Suppressor macrophage (primary cell): Measurements from ENCODE around the gene HOXA11.

Source experiments
- DNase-seq, 4 experiments: peaks; one replicate each; pipeline ENCODE4 v3.0.0-alpha.2; 2020 to 2022

The HOXA11 gene

DNA sequence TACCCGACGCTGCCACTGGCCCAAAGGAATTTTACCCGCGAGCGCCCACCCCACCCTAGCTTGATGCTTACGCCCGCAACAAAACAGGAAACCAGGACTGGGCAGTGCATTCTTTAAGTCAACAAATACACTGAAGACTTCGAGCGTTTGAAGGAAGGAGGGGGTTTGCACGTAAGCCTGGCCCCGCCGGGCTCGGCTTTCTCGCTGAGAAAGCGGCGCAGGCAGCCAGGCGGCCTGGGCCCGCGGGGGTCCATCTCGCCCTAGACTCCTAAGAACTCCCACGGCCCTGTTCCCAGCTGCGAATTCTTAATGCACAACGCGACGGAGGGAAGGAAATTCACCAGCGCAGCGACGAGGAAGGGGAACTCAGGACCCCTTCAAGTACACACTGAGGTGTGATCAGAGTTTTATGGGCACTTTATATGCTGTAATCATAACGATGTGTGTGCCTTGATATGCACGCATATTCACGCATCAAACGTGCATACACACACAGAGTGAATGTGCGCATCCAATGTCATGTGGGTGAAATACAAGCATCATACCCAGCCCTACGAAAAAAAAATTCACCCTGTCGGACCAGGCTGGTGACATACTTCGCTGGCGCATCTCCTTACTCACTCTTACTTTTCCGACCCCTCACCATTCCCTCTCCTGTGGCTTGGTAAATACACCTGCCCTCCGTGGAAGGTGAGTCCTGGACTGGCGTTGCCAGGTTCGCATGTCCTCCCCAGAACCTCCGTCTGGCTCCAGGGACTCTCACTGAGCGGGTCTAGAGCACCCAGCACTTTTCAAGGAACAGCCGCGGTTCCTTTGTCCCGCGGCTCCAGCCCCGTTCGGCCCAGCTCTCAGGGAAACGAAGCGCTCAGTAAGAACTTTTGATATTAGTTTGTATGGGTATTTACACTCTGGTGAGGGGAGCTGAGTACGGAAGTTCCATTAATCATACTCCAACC, 20.6 kb upstream of the HOXA11 start:
- DNase-seq = peak in 1 of 4 experiments; percentile 37

DNA sequence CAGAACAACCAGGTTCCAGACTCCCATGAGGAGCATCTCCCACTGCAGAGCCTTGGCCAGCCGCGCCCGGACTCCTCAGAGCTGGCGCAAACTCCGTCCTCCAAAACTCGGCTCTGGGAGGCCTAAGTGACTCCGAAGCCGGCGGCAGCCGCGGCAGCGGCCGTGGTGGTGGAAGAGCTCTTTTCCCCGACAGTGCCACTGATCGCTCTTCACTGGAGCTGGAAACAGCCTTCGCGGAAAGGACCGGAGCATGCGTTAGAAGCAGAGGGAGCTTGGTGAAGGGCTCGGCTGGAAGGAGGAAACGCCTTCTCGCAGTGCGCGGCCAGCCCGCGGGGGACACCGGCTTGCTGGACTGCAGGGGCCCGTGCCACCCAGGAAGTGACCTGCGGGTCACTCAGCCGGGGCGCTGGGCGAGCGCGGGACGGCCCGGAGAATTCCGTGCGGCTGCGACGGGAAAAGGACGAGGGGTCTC, 19.9 kb upstream of the HOXA11 start:
- peak in 1 of 4 experiments; percentile 50 for DNase-seq

DNA sequence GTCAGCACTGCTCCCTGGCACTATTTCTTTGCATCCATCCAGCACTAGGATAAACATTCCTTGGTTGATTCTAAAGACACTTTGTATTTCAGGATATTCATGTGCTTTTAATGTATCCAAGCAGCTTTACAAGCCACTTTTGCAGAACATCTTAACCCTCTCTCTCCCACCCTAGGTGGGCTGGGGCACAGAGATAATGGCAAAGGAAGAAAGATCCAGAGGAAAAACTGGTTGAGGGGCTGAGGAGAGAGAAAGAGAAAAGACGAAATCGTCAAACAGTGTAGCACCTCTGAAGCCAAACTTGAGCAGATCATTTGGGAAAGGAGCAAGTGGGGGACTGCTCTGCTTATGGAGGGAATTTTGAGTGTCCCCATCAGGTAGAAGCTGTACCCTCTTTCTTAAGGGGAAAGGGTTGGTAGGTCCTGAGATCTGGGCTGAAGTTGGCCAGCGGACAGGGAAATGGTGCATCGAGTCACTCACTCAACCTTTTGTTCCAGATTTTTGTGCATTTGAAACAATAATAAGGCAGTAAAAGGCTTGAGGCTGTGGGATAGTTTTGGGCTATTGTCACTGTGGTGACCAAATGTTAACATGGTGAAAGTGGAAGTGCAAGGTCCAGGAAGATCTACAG, 19.0 kb upstream of the HOXA11 start:
- no peak for DNase-seq

DNA sequence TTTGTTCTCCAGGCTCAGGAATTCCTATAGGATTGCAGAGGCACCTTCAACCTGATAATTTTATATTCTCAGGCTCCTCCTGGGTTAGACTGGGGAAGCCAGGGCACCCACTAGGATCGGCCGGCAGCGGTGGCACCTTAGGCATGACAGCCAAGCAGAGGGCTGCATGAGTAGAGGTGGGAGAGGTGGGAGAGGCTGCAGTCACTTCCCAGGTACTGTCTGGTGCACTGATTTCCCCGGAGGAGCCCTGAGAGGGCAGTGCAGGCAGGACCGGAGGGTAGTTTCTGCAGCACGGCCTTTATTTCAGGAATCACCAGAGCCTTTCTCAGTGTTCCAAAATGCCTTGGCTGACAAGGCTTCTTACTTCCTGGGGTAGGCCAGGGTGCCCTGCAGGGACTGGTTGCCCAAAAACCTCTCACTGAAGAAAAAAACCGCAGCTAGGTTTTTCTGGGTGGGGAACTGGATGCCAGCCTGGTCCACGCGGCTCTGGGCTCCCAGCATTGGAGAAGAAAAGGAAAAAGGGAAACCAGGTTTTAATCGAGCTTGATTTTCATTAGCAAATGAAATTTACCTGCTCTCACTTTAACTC, 18.4 kb upstream of the HOXA11 start:
- no peak for DNase-seq

DNA sequence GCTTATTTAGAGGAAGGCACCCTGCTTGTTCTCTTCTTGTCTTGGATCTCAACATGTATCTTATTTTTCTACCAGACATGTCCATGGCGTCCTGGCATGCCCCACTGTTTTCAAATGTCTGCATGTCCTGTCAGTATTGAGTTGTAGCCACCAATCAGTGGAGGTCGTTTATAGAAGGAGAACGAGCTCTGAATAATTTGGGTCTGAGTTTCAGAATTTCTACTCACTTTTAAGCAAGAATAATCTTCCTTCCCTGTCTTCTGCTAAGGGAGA, 17.8 kb upstream of the HOXA11 start:
- DNase-seq = no peak

DNA sequence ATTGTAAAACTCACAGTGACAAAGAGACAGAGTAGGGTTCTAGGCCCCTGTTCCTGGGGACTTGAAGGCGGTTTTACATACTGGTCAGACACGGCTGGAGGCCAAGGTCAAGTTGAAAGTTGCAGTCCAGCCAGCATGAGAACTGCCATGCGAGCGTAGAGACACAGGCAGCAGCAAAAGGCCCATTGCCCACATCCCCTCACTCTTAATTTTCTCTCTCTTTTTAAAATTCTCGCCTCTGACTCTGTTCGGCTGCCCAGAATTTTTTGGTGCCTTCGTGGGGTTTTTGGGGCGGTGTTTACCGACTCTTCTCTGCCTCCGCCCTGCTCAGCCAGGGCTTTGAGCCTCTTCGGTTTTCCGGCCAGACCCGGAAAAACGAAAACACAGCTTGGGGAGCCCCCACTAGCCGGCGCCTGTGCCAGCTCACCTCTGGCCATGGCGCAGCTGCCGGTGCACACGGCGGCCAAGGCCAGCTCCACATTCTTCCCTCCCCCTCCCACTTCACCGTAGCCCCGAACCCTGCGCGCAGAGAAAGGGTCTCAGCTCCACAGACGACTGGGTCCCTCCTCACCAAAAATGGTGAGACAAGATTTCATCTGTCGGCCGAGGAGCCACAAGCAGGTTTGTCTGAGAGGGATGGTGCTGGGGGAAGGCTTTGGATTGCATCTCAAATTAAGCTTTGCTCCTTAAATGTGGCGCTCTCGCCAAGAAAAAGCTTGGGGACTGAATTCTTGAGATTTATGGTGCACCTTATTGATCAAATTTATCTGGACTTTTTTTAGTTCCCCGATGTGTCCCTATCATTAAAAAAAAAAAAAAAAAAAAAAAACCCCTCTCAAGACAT, 17.2 kb upstream of the HOXA11 start:
- DNase-seq = no peak

DNA sequence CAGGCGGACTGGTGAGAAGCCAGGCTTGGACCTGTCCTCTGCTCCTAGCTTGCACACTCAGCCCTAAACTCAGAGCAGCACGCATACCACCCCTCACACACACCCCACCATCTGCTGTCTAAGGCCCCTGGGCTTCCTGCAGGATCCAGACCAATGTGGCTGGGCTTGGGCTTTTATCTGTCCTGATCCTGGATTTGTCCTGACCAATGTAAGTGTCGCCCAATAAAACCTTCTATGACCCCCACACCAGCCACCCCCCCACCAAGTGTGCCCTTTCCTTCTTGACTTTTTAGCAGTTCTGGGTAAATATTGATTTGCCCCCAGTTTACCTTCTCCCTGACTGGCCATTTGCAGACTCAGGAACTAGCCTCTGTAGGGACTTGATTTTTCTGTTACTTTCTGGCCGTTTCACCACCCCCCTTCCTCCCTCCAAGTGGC, 16.6 kb upstream of the HOXA11 start:
- DNase-seq = no peak

DNA sequence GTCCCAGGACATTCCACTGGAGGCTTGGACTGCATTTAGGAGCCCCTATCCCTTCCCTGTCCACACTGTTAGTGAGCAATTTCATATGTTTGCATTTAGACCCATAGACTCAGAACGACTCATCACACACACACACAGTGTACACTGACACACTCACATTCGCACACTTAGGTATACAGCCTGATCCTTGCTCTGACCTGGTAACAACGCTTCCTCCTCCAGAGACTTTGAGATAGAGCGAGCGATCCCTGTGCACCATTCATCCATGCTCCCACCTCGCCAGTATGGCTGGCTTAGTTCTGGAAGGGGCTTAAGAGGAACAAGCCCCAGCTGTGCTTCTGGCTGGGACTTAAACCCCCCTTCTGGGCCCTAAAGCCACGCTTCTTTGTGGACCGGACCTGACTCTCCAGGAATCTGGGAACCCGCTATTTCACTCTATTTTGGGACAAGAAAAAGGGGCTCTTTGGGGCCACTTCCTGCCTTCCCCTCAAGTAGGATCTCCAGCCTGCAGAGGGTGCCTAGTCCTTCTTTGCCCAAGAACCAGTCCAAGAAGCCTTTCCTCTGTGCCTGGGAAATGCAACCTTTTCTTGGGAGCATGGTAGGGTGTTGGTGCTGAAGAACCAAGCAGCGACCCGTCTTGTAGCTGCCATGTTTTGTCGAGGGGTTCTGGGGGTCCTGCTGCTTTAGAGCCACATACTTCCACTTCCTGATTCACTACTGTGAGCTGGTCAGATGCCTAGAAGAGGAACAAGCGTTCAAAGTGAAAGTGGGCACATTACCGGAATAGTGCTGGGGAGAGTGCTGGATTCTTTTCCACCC, 15.9 kb upstream of the HOXA11 start:
- DNase-seq = peak; percentile 54 to 76 (median 68)

DNA sequence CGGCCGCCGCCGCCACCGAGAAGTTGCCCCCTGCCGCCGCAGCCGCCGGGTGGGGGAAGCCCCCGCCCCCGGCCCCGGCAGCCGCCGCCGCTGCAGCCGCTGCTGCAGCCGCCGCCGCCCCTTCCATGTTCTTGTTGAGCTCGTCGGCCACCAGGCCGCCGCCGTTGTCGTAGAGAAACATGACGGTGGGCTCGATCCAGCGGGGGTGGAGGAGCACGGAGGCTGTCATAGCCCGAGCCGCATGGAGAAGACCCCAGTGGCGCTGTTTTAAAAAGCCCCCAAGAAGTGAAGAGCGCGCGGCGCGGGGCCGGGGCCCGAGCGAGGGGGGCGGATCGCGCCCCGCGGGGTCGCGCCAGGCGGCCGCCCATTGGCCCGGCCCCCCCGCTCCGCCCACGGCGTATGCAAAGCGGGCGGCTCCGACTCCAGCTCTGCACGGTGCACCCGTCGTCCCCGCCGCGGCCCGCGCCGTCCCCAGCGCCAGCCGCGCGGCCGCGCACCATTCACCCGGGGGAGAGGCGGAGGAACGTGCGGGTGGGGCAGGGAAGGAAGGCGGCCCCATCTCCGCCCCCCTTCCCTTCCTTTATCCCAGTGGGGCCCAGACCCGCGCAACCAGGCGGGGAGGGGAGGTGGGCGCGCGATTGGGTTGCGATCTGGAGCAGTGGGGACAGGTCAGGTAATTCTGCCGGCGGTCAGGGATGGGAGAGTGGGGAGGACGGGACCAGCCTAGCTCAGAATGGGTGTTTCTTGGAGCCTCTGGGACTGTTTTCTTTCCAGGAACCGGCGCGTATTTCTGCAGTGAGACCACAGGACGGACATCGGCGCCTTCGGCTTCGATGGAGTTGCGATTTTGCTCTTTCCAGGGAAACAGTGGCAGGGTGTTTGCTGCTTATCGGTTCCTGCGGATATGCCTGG, 15.1 kb upstream of the HOXA11 start, which contains the start of gene HOXA13:
Gene HOXA13, minus strand, starts transcription at position 243 of the 912 bp plus-strand sequence. Its CDS starts 14 bp downstream, at position 229.
- DNase-seq = peak in 1 of 4 experiments; percentile 47

DNA sequence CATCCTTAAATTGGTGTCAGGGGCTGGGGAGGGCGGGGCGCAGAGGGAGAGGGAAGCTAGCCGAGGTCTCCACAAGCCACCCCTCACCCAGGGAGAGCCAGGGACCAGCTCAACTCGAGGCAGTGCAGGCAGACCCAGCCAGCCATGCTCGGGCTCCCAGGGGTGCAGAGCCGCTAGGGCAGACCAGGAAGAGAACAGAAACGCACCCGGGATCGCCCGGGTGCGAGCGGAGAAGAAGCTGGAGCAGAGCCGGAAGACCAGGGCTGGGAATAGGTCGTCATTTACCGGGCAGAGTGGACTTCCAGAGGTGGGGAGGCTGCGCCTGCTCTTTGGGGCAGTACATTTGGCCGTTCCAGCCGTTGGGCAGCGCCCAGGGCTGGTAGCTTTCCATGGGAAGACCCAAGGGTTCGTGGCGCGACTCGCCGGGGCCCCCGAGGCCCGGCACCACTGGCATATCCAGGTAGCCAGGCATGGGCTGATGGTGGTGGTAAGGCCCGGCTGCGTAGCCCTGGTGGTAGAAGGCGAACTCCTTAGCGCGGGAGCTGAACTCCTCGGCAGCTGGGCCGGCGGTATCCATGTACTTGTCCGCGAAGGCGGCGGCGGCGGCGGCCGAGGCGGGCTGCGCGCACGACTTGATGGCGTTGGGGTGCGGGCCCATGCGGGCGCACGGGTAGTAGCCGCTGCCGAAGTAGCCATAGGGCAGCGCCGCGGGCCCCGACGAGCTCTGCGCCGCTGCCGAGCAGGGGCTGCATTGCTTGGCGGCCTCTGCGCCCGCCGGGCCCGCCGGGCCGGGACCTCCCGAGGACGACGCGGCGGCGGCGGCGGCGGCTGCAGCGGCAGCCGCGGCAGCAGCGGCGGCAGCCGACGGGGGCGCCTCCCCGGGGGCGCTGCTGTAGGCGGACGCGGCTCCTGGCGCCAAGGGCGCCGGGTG, 14.1 kb upstream of the HOXA11 start:
- peak in 1 of 4 experiments; percentile 50 for DNase-seq

DNA sequence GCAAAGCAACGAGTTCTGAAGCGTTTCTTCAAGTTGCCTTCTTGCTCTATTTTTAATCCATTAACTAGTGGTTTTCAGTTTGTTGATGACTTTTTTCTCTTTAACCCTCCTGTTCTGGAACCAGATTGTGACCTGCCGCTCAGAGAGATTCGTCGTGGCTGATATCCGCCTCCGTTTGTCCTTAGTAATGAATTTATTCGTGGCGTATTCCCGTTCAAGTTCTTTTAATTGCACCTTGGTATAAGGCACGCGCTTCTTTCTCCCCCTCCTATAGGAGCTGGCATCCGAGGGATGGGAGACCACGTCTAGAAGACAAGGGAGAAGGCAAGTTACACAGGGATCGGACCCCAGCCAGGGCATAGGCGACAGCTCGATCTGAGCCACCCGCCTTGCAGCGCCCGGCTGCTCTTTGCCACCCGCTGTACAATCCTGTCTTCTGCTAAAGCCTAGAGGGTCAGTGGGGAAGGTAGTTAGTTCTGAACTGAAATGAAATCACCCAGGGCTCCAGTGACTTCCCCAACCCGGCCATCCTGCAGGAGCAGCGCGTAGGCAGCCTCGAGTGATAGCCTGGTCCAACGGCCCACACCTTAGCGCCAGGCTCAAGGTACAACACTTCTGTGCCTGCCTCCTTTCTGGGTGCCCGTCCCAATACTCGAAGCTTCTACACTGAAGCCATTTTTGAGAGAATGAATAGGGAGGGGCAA, 13.3 kb upstream of the HOXA11 start:
- peak in 1 of 4 experiments; percentile 36 for DNase-seq

DNA sequence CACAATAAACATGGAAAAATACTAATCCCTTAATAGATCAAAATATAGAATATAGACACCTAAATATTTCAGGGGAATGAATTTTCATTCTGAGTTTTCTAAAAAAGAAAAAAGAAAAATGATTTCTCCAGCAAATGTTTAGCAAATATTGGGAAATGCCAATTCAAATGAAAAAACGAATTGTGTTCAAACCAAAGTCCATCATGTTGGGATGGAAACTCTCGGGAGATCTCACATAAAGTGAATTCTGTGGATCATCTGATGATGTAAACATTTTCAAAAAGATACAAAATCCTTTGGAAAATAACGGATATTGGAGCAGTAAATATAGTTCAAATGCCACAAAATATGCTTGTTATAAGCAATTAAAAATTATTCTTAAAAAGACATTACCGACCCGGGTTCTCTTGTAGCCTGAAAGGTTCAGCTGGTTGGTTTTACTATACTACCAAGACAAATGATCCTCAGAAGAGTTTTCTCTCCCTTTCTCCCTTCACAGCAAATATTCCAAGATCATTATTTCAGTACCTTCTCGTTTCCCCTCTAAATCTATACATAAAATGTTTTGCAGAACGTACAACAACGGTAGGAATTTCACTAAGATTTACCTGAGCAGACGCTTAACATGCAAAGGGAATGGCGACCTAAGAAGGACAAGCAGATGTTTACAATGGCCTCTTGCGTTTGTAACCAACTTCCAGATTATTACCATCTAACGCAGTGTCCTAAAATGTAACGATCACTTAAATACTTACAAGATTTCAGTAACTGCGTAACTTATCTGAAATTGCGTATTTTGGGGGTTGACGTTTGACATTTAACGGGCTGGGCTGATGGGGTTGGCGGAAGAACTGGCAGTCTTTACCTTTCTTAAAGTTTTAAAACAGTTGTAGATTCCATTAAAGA, 12.4 kb upstream of the HOXA11 start:
- DNase-seq = no peak

DNA sequence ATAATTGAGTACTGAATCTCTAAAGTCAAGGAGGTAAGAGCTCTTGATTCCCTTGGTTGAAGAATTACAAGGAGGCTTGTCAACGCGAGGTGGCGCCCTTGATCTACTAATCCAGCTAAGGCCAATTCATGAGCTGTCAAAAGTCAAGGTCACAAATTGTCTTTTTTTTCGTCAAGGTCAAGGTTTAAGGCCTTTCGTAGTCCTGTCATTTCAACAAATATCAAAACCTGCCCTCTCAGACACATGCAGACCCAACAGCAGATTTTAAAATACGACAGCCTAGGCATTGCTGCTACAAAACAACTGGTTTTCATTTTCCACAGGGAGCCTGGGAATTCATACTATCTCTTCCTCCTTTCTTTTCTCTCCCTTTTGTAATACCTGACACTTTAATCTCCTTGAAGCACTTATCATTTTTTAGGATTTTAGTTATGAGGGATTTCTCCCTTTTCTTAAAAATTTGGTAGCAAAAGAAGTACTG, 11.3 kb upstream of the HOXA11 start:
- peak; percentile 79 to 90 (median 88) for DNase-seq

DNA sequence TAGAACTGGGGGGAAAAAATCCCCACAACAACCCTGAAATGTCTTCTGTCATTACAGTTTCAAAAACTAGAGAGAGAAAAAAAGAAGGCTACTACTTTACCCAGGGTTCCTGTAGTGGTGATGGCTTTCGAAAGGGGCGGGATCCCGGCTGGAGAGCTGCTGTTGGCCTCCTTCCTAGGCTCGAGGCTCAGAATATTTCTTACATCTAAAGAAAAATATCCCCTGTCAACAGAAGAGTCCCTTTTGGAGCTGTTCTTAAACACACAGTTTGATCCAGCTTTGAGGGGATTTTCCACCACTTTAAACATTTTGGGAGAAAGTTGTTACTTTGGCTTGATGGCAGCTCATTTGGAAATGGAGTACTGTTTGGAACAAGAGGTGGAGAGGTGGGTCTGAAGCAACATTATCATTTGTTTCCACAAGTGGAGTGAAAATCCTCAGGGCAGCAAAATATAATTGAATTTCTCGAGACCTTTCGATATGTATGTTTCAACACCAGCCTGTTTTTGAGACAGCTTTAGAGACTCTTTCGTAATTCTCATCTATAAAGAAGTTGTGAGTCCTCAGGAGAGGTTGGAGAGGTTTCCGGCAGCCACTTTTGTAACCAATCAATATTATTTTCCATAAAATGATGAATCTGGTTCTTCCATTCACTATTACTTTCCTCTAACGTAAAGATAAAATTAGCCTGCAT, 9.8 kb upstream of the HOXA11 start:
- DNase-seq = no peak

DNA sequence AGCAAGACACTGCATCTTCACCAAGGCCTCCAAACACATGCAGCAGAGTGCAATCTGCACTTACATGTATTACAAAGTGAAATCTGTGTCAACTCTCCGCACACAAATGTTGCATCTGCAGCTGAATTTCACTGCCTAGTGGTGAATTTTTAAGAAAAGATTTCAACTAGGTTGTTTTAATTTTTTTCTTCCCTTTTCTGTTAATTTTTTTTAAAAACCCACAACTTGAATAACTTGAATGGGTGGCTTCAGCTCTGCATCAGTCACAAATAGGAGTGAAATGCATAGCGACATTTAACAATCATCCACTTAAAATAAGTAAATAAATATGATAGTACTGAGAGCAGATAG, 8.9 kb upstream of the HOXA11 start:
- no peak for DNase-seq

DNA sequence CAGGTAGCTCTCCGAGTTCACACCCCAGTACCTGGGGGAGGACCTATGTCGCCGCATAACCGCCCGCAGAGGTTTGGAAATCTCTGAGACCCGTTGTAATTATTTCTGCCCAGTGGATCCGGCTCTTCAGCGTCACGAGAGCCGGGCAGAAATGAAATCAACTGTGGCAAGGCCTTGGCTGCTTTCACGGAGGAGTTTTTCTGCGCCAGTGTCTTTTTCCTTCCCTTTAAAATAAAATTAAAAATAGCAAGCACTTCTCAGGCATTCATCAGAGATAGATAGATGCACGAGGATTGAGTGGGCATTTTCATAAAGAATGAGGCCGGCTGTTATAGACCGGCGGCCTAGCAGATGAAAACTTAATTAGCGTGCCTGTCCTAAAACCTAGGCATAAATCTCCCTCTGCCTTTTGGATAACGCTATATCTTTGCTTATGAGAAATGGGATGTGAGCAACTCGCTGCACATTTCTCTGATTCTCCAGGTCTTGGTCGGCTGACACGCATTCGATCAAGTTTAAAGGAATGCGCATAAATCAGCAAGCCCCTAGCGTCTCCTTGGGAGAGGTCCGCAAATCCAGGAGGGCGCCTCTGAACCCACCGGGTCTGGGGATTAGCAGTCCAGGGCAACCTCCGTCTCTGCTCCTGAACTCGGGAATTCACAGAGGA, 8.4 kb upstream of the HOXA11 start:
- no peak for DNase-seq
